Testis (tissue), 3 donors: ENCODE data around the gene DNAJC15. TPM values are rescaled to one million over a fixed set of nuclear protein-coding genes. Genes with fewer than 3 reads are reported as not detected.
"Not testable (repeated sequence)": the region's sequence is repeated elsewhere in the genome, so short reads cannot be mapped to it uniquely, and the experiment has no call there.

Experiments used
- DNase-seq: peaks from one replicate; pipeline ENCODE4 v3.0.0-alpha.2; 2019
- H3K27ac ChIP-seq, 2 donors: fragments of 200-600 bp; sonication (generic); one replicate each; pipeline ENCODE4 v1.5.1; 2019
- H3K27me3 ChIP-seq: fragments of 200-600 bp; sonication (generic); one replicate; pipeline ENCODE4 v1.5.1; 2019
- H3K36me3 ChIP-seq: fragments of 200-600 bp; sonication (generic); one replicate; pipeline ENCODE4 v1.5.1; 2017; ENCODE audit warnings: low read depth; ENCODE audit errors: missing control alignments
- H3K4me1 ChIP-seq: fragments of 200-600 bp; sonication (generic); one replicate; pipeline ENCODE4 v1.5.1; 2019
- H3K4me3 ChIP-seq, 2 donors: fragments of 200-600 bp; sonication (generic); one replicate each; pipeline ENCODE4 v1.5.1; 2017 to 2019
- H3K9me3 ChIP-seq: fragments of 200-600 bp; sonication (generic); one replicate; pipeline ENCODE4 v1.5.1; 2017
- CTCF ChIP-seq, 3 experiments: fragments of 450-650 bp in 2 of 3; fragments of 200-600 bp in 1 of 3; sonication (generic) in 1 of 3; IDR thresholded peaks; one replicate each; pipeline ENCODE4 v1.5.1; 2016 to 2019; ENCODE audit warnings: antibody characterized with exemption in 3 of 3, mild to moderate bottlenecking in 2 of 3, moderate library complexity in 1 of 3
- POLR2A ChIP-seq: fragments of 450-650 bp; IDR thresholded peaks from one replicate; pipeline ENCODE4 v1.6.1; 2017; ENCODE audit warnings: antibody characterized with exemption, mild to moderate bottlenecking, moderate library complexity
- WGBS, 2 donors: methylation state at CpG; one replicate each; pipeline ENCODE4 v1.1.5; 2018; 5-methylcytosine and 5-hydroxymethylcytosine counted together
- intact Hi-C: fragments of 100-400 bp; cut with DNase I; formaldehyde crosslinking; loops from one replicate; pipeline ENCODE4 v1.15.1; 2023; ENCODE audit warnings: low total_unique reads
- polyA plus RNA-seq: library from polyadenylated mRNA; stranded (reverse); fragments of 350-450 nt; fragmentation: Illumina TruSeq; extraction: RNeasy Lipid Tissue Mini Kit (QIAGEN cat#74804); gene quantifications from one replicate; pipeline ENCODE4 v1.2.3, GENCODE V29; 2014; ENCODE audit warnings: low read depth, low replicate concordance; ENCODE audit not compliant: insufficient read depth
- total RNA-seq, 2 donors: library from RNA; depleted of rRNA; stranded (reverse); fragments of >200 nt; gene quantifications; one replicate each; pipeline ENCODE4 v1.2.3, GENCODE V29; 2016

DNAJC15 gene
- total and polyA plus RNA-seq, 3 donors from 2014 or later = 11.8 to 49.8 (median 17.2) TPM

- TF ChIP-seq POLR2A = no peak
- TF ChIP-seq CTCF (IDR thresholded peaks at IDR 0.05) = no peak
- no peaks in the 10 kb centered on the region for H3K9me3 ChIP-seq
- peaks cover 23% of the 10 kb centered on the region for H3K4me1 ChIP-seq
- no peak for DNase-seq
- no peaks in the 10 kb centered on the region for H3K36me3 ChIP-seq
- H3K27ac ChIP-seq = peak overlapping the region in 1 of 2 donors; percentile 91
- H3K27me3 ChIP-seq = no peaks in the 10 kb centered on the region
- intact Hi-C loops = no loop called here
- H3K4me3 ChIP-seq = peak overlapping the region in 1 of 2 donors; percentile 71
- WGBS, 2 donors = 58 to 60% methylated on average over 10 of the region's 10 CpGs
Measured at GRCh38 chr13:42990291-42991232, 32.8 kb upstream of the DNAJC15 start.

- DNase-seq = not testable (repeated sequence)
- 46 to 47% methylated on average over 15 of the region's 15 CpGs for WGBS, 2 donors
Measured at GRCh38 chr13:42991233-42991897, 32.0 kb upstream of the DNAJC15 start.

GRCh38 chr13:42991898-42992763 is 31.3 kb upstream of the DNAJC15 start, which contains the start of gene EPSTI1:
EPSTI1 (minus strand) TSS chr13:42992241; CDS start chr13:42992165, 76 bp downstream.
- Histone ChIP-seq H3K27ac (peak within 1 kb of the TSS; percentile 82 to 91), H3K9me3 (no peaks in the 10 kb centered on the region), H3K4me3 (peak within 1 kb of the TSS; percentile 60 to 71), H3K4me1 (peaks cover 16% of the 10 kb centered on the region), H3K36me3 (no peaks in the 10 kb centered on the region), H3K27me3 (no peaks in the 10 kb centered on the region)
- no peak for TF ChIP-seq POLR2A
- TF ChIP-seq CTCF (IDR thresholded peaks at IDR 0.05) = no peak
- intact Hi-C loops = no loop called here
- peak; percentile 81 for DNase-seq
- WGBS, 2 donors = 2 to 5% methylated on average over 16 to 45 of the region's 45 CpGs

More at GRCh38 chr13:42991233-42991897, 32.0 kb upstream of the DNAJC15 start:
- H3K27me3 ChIP-seq, H3K9me3 ChIP-seq, H3K36me3 ChIP-seq, intact Hi-C loops: not testable (repeated sequence)
- Histone ChIP-seq H3K27ac (peak overlapping the region; percentile 82 to 91), H3K4me1 (peaks cover 16% of the 10 kb centered on the region), H3K4me3 (peak overlapping the region; percentile 60 to 71)

- TF ChIP-seq POLR2A (no peak), CTCF (IDR thresholded peaks at IDR 0.05) (no peak)
- Histone ChIP-seq H3K9me3 (no peaks in the 10 kb centered on the region), H3K36me3 (no peaks in the 10 kb centered on the region), H3K27ac (peak overlapping the region; percentile 82 to 91), H3K4me1 (peaks cover 16% of the 10 kb centered on the region), H3K27me3 (no peaks in the 10 kb centered on the region), H3K4me3 (peak overlapping the region in 1 of 2 donors; percentile 60)
- no peak for DNase-seq
- intact Hi-C loops = no loop called here
- WGBS, 2 donors = 33 to 46% methylated on average over 4 of the region's 4 CpGs
Measured at GRCh38 chr13:42992764-42993122, 30.6 kb upstream of the DNAJC15 start.
